Measurements from ENCODE around the gene CEACAM19. TPM values are rescaled to one million over a fixed set of nuclear protein-coding genes. Genes with fewer than 3 reads are reported as not detected.
"Not testable (repeated sequence)": the region's sequence is repeated elsewhere in the genome, so short reads cannot be mapped to it uniquely, and the experiment has no call there.

CEACAM19 gene
- total RNA-seq, 1 experiment from 2014 or later, result 8.0 TPM

GRCh38 chr19:44720945-44721344 is 49.7 kb downstream of the CEACAM19 start:
- ChIA-PET POLR2A (ENCODE audit: unreplicated experiment) (interaction anchor here (0.6 kb wide), 2 partner anchors 29 to 50 kb away, joined by 6 to 26 read pairs; no protein-coding TSS in a partner anchor), CTCF (interaction anchor here (0.7 kb wide), 1 partner anchor 86 kb away, joined by 4 read pairs; no protein-coding TSS in a partner anchor)
- TF ChIP-seq EZH2 (IDR thresholded peaks at IDR 0.05; ENCODE audit: low read depth) (no peak), CTCF (conservative IDR thresholded peaks at IDR 0.05) (no peak)
- H3K27me3 ChIP-seq (ENCODE audit: insufficient read depth, low read depth), result no peaks in the 10 kb centered on the region
- H2AFZ ChIP-seq, result no peak overlapping the region
- DNase-seq, result no peak
- intact Hi-C loops (cut with micrococcal nuclease; ENCODE audit: unreplicated experiment), result no loop called here
- H3F3A ChIP-seq (ENCODE audit: insufficient read depth, low read depth), result peaks cover 52% of the 10 kb centered on the region
- no peaks in the 10 kb centered on the region for H4K20me1 ChIP-seq (ENCODE audit: insufficient read depth)
- no peaks in the 10 kb centered on the region for H3K79me2 ChIP-seq (ENCODE audit: low read depth)
- H3K4me2 ChIP-seq, result no peak overlapping the region
- peaks cover 80% of the 10 kb centered on the region for H3K4me1 ChIP-seq (replicated peaks; ENCODE audit: insufficient read depth)
- BruUV-seq (replicated peaks), result no TSS peak
- H3K36me3 ChIP-seq (ENCODE audit: low read depth), result no peaks in the 10 kb centered on the region
- no peak overlapping the region for H3K27ac ChIP-seq
- H3K9me3 ChIP-seq (ENCODE audit: insufficient read depth, low read depth), result no peaks in the 10 kb centered on the region
- H3K9me2 ChIP-seq (ENCODE audit: insufficient read depth), result no peaks in the 10 kb centered on the region
- H3K4me3 ChIP-seq, result no peak overlapping the region

DNA sequence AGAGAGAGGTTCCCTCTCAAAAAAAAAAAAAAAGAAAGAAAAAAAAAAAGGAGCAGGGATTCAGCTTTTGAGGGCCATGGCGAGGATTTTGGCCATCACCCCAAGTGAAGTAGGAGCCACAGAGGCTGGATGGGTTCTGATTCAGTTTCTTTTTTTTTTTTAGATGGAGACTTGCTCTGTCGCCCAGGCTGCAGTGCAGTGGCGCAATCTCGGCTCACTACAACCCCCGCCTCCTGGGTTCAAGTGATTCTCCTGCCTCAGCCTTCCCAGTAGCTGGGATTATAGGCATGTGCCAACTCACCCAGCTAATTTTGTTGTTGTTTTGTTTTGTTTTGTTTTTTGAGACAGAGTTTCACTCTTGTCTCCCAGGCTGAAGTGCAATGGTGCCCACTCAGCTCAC is 50.1 kb downstream of the CEACAM19 start:
- Histone ChIP-seq H3F3A (ENCODE audit: insufficient read depth, low read depth) (peaks cover 52% of the 10 kb centered on the region), H3K4me1 (replicated peaks; ENCODE audit: insufficient read depth) (peaks cover 84% of the 10 kb centered on the region)
- CTCF ChIA-PET, result interaction anchor here (0.7 kb wide), 1 partner anchor 86 kb away, joined by 4 read pairs; no protein-coding TSS in a partner anchor
- intact Hi-C loops (cut with micrococcal nuclease; ENCODE audit: unreplicated experiment); H3K27ac ChIP-seq; H3K27me3 ChIP-seq (ENCODE audit: insufficient read depth, low read depth); H3K79me2 ChIP-seq (ENCODE audit: low read depth); H4K20me1 ChIP-seq (ENCODE audit: insufficient read depth); H3K9me2 ChIP-seq (ENCODE audit: insufficient read depth); H3K4me3 ChIP-seq; H3K36me3 ChIP-seq (ENCODE audit: low read depth); H3K4me2 ChIP-seq; BruUV-seq (replicated peaks); H2AFZ ChIP-seq; DNase-seq; H3K9me3 ChIP-seq (ENCODE audit: insufficient read depth, low read depth): not testable (repeated sequence)
- POLR2A ChIA-PET (ENCODE audit: unreplicated experiment), result interaction anchor here (0.6 kb wide), 2 partner anchors 29 to 50 kb away, joined by 6 to 26 read pairs; no protein-coding TSS in a partner anchor

DNA sequence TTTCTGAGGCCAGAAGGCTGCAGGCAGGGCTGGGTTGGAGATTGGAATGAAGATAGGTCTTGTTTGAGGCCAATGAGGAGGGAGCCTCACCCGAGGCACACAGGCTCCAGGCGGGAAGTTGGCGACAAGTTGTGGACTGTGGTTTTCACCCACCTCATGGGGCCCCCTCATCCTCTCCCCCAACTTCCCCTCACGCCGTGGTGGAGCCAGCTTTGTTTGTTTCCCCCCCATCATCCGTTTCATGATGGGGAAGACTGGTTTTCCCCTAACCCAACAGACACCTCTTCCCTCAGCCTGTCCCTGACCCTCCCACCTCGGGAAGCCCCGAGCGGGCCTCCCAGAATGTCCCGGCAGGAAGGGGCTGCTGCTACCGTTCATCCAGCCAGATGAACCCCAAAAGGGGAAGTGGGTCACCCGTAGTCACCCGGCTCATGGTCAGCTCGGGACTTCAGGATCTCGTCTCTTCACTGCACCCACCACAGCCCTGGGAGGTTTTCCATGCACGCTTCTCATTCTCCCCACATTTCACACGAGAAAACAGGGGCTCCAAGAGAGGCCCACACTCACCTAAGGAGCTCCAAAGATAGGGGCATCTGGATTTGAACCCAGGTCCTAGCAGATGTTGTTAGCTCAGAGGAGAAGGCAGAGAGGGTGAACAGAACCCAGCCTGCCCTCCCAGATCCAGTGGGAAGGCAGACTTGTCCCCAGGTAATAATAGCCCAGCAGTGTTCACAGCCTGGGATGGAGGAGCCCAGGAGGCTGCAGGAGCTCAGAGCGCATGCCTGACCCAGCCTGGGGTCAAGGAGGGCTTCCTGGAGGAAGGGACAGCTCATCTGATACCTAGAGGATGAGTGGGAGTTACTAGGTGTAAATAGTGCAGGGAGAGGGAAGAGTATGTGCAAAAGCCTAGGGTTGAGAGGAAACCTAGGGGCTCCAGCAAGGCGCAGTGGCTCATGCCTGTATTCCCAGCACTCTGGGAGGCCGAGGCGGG is 51.1 kb downstream of the CEACAM19 start:
- Histone ChIP-seq H3K4me3 (no peak overlapping the region), H3K4me2 (no peak overlapping the region), H3K27me3 (ENCODE audit: insufficient read depth, low read depth) (no peaks in the 10 kb centered on the region), H3K4me1 (replicated peaks; ENCODE audit: insufficient read depth) (peaks cover 81% of the 10 kb centered on the region), H3K79me2 (ENCODE audit: low read depth) (no peaks in the 10 kb centered on the region), H3K9me2 (ENCODE audit: insufficient read depth) (no peaks in the 10 kb centered on the region), H3F3A (ENCODE audit: insufficient read depth, low read depth) (peaks cover 42% of the 10 kb centered on the region), H4K20me1 (ENCODE audit: insufficient read depth) (no peaks in the 10 kb centered on the region), H2AFZ (no peak overlapping the region), H3K9me3 (ENCODE audit: insufficient read depth, low read depth) (no peaks in the 10 kb centered on the region), H3K27ac (no peak overlapping the region), H3K36me3 (ENCODE audit: low read depth) (no peaks in the 10 kb centered on the region)
- TF ChIP-seq EZH2 (IDR thresholded peaks at IDR 0.05; ENCODE audit: low read depth) (no peak), CTCF (conservative IDR thresholded peaks at IDR 0.05) (no peak)
- ChIA-PET CTCF (interaction anchor here (0.6 to 2.8 kb wide), 7 partner anchors 31 to 444 kb away, joined by 3 to 12 read pairs (median 4); partner anchors contain the start of gene NECTIN2), POLR2A (ENCODE audit: unreplicated experiment) (interaction anchor here (0.7 kb wide), 1 partner anchor 225 kb away, joined by 5 read pairs; no protein-coding TSS in a partner anchor)
- BruUV-seq (replicated peaks), result no TSS peak
- no peak for DNase-seq
- intact Hi-C loops (cut with micrococcal nuclease; ENCODE audit: unreplicated experiment), result loop anchor here (1.0 kb wide), 1 partner anchor 68 kb away; no protein-coding TSS in a partner anchor
